Stimulated activated naive CD8-positive, alpha-beta T cell treated with anti-CD3 and anti-CD28 coated beads, Interleukin-15, amount 100 ng/mL, for 72 hours (primary cell): ENCODE results near the gene PGP.

Source experiments
- ATAC-seq: fragments of 150-1000 bp; cut with Tn5 transposase; 2 replicates; pipeline ENCODE4 v1.10.0; 2021; ENCODE audit warnings: mild to moderate bottlenecking, moderate library complexity
- DNase-seq, 2 donors: peaks; one replicate each; pipeline ENCODE4 v3.0.0; 2021 to 2022
- H3K27ac Mint-ChIP-seq, 2 donors: one replicate each; pipeline ENCODE4 v1.8.0; 2022; ENCODE audit warnings: mild to moderate bottlenecking in 2 of 2, mixed read lengths in 2 of 2, moderate library complexity in 2 of 2
- H3K27me3 Mint-ChIP-seq: one replicate; pipeline ENCODE4 v1.8.0; 2022; ENCODE audit warnings: mixed read lengths
- H3K4me1 Mint-ChIP-seq: one replicate; pipeline ENCODE4 v1.8.0; 2022; ENCODE audit warnings: mild to moderate bottlenecking, mixed read lengths
- H3K4me3 Mint-ChIP-seq, 2 donors: one replicate each; pipeline ENCODE4 v1.8.0; 2022; ENCODE audit warnings: mild to moderate bottlenecking in 2 of 2, mixed read lengths in 2 of 2, moderate library complexity in 1 of 2
- H3K9me3 Mint-ChIP-seq, 2 donors: one replicate each; pipeline ENCODE4 v1.8.0; 2022; ENCODE audit warnings: mixed read lengths in 2 of 2

The PGP gene

DNA sequence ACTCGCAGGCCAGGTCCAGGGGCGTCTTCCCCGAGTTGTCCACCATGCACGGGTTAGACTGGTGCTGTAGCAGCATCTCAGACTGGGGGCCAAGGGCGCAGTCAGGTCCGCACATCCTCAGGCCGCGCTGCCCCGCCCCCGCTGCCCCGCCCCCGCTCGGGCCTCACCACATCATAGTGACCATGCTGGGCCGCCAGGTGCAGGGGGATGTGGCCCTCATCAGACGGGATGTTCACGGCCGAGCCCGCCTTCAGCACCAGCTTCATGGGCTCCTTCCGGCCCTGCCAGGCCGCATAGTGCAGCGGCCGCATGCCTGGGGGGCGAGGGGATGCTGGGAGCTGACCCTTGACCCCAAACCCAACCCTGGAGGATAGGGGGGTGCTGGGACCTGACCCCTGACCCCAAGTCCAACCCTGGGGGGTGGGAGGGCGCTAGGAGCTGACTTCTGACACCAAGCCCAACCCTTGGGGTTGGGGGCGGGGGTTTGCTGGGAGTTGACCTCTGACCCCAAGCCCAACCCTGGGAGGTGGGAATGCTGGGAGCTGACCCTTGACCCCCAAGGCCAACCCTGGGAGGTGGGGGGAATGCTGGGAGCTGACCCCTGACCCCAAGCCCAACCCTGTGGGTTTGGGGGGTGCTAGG is 25.3 kb downstream of the PGP start:
- Mint-ChIP-seq H3K27ac (no peak overlapping the region), H3K4me1 (no peaks in the 10 kb centered on the region), H3K9me3 (no peaks in the 10 kb centered on the region), H3K4me3 (no peak overlapping the region), H3K27me3 (peaks cover 3% of the 10 kb centered on the region)
- ATAC-seq (no peak), DNase-seq (no peak)

DNA sequence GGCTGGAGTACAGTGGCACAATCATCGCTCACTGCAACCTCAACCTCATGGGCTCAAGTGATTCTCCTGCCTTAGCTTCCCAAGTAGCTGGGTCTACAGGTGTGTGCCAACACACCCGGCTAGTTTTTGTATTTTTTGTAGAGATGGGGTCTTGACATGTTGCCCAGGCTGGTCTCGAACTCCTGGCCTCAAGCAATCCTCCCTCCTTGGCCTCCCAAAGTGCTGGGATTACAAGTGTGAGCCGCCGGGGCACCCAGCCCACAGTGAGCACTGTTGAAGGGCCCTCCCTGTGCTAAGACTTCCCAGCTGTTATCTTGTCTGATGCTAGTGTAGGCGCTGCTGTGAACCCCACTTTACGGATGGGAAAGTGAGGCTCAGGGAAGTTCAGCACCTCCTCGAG is 26.2 kb downstream of the PGP start:
- H3K4me3 Mint-ChIP-seq, result no peak overlapping the region
- H3K27me3 Mint-ChIP-seq, result no peaks in the 10 kb centered on the region
- H3K27ac Mint-ChIP-seq, result no peak overlapping the region
- ATAC-seq (no peak), DNase-seq (no peak)
- no peaks in the 10 kb centered on the region for H3K4me1 Mint-ChIP-seq
- no peaks in the 10 kb centered on the region for H3K9me3 Mint-ChIP-seq

DNA sequence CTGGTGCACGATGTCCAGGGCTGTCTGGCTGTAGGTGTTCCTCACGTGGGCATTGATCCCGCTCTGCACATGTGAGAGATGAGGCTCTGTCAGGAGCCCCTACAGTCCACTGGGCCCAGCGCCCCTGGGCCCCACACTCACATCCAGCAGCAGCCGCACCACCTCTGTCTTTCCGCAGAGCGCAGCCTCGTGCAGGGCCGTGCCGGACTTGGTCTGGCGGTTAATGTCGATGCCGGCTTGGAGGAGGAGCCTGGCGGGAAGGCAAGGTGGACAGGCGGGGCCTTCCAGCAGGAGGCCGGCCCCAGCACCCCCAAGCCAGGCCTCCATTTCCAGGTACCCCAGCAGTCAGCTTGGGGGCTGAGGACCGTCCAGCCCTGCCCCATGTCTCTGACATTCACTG is 27.4 kb downstream of the PGP start:
- DNase-seq, result no peak
- no peak overlapping the region for H3K4me3 Mint-ChIP-seq
- no peaks in the 10 kb centered on the region for H3K27me3 Mint-ChIP-seq
- no peaks in the 10 kb centered on the region for H3K9me3 Mint-ChIP-seq
- no peaks in the 10 kb centered on the region for H3K4me1 Mint-ChIP-seq
- no peak for ATAC-seq
- no peak overlapping the region for H3K27ac Mint-ChIP-seq

DNA sequence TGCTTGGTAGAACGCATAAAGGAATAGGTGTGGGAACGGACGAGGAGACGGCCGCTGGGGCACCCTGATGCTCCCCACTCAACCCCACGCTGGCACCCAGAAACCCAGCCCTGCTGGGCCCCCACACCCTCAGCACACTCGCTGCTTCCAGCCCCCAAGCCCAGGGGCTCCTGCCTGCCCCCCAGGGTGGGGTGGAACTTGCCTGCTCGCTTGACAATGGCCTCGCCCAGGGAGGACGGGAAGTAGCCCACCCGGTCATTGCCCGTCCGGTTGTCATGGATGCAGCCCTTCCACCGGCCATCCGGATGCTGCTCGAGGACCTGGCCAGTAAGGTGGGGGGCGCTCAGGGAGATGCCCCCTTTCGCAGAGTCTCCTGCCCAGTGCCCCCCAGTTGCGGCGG is 28.1 kb downstream of the PGP start:
- Mint-ChIP-seq H3K4me1 (no peaks in the 10 kb centered on the region), H3K9me3 (no peaks in the 10 kb centered on the region)
- DNase-seq, result no peak

DNA sequence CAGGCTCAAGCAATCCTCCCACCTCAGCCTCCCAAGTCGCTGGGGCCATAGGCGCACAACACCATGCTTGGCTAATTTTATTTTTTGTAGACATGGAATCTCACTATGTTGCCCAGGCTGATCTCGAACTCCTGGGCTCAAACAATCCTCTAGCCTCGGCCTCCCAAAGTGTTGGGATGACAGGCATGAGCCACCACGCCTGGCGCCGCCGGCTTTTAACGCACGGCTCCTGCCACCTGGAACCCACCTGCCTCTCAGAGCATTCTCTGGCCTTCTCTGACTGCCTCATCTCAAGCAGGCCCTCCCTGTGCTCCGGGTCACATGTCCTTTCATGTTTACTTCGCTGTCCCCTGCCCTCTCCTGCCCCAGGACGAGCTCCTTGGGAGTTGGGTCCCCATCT is 28.6 kb downstream of the PGP start:
- Mint-ChIP-seq H3K4me3 (no peak overlapping the region), H3K4me1 (no peaks in the 10 kb centered on the region), H3K9me3 (no peaks in the 10 kb centered on the region), H3K27me3 (no peaks in the 10 kb centered on the region), H3K27ac (no peak overlapping the region)
- no peak for ATAC-seq
- no peak for DNase-seq

More for the DNA sequence above, 28.1 kb downstream of the PGP start:
- no peak for ATAC-seq
- Mint-ChIP-seq H3K27me3 (no peaks in the 10 kb centered on the region), H3K4me3 (no peak overlapping the region), H3K27ac (no peak overlapping the region)

DNA sequence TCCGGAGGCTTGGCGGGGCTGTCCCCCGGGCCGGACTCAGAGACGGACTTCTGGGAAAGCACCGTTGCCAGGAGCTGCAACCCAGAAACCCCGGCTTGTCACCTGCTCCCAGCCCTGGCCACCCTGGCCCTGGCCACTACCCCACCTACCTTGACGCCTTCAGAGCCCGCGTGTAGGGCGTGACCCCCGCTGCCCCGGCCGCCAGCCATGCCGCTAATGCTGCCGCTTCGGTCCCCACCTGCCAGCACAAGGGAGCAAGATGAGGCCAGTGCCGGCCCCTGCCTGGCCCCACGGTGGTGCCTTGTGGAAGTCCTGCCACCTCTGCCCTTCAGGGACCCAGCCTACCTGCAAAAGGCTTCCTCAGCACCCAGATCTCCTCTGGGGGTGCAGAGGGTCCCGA is 29.7 kb downstream of the PGP start:
- no peaks in the 10 kb centered on the region for H3K9me3 Mint-ChIP-seq
- DNase-seq (no peak), ATAC-seq (no peak)
- H3K27ac Mint-ChIP-seq, result no peak overlapping the region
- no peaks in the 10 kb centered on the region for H3K4me1 Mint-ChIP-seq
- no peaks in the 10 kb centered on the region for H3K27me3 Mint-ChIP-seq
- no peak overlapping the region for H3K4me3 Mint-ChIP-seq

DNA sequence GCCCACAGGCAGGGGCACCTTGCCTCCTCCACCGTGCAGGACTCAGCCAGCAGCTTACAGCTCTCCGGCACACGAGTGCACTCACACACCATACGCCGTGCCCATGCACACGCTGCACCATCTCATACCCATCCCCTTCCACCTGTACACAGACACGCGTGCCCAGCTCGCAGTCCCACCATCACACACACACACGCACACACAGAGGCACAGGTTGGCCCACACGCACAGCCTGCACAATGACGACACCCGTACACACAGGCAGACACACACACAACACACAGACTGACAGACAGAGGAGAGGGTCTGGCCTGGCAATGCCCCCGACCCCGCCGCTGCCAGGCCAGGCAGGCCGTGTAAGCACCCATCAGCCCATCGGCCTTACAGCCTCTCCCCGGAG is 30.3 kb downstream of the PGP start:
- Mint-ChIP-seq H3K27me3 (no peaks in the 10 kb centered on the region), H3K27ac (no peak overlapping the region), H3K4me3 (no peak overlapping the region), H3K9me3 (no peaks in the 10 kb centered on the region), H3K4me1 (no peaks in the 10 kb centered on the region)
- DNase-seq, result no peak
- no peak for ATAC-seq

DNA sequence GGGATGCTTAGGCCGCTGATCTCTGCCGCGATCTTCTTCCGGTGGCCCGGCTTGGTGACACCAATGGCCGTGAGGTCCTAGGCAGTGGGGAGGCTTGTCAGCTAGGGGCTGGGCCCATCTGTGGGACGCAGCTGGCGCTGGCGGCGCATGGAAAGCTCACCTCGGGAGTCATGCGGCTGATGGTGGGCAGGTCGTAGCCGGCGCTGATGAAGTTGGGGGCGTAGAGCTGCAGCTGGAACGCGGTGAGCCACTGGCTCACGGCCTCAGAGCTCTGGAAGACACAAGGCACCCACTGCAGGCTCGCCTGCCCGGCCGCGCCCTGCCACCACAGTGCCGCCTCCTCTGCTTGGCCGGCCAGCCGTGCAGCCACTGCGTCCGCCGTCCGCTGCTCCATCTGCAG is 31.0 kb downstream of the PGP start:
- peak overlapping the region in 1 of 2 donors; percentile 44 for H3K27ac Mint-ChIP-seq
- H3K4me3 Mint-ChIP-seq, result no peak overlapping the region
- no peaks in the 10 kb centered on the region for H3K9me3 Mint-ChIP-seq
- no peak for ATAC-seq
- no peaks in the 10 kb centered on the region for H3K27me3 Mint-ChIP-seq
- no peak for DNase-seq
- no peaks in the 10 kb centered on the region for H3K4me1 Mint-ChIP-seq

DNA sequence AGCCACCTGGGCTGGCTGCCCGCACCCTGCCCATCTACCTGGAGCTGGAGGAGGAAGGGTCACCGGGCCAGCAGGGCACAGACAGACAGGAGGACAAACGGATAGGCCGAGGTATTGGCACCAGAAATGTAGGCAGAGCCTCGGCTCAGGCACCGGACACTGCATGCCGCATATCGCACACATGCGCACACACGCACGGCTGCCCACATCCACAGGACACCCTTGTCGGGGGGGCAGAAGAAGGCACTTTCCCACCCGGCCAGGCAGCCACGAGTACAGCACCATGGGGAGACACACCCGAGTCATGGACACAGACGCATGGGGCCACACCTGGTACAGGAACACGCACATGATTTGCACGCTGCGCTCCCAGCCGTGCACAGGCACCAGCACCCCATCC is 32.7 kb downstream of the PGP start:
- Mint-ChIP-seq H3K27me3 (no peaks in the 10 kb centered on the region), H3K9me3 (no peaks in the 10 kb centered on the region), H3K4me3 (no peak overlapping the region), H3K4me1 (no peaks in the 10 kb centered on the region), H3K27ac (no peak overlapping the region)
- DNase-seq, result no peak
- no peak for ATAC-seq

DNA sequence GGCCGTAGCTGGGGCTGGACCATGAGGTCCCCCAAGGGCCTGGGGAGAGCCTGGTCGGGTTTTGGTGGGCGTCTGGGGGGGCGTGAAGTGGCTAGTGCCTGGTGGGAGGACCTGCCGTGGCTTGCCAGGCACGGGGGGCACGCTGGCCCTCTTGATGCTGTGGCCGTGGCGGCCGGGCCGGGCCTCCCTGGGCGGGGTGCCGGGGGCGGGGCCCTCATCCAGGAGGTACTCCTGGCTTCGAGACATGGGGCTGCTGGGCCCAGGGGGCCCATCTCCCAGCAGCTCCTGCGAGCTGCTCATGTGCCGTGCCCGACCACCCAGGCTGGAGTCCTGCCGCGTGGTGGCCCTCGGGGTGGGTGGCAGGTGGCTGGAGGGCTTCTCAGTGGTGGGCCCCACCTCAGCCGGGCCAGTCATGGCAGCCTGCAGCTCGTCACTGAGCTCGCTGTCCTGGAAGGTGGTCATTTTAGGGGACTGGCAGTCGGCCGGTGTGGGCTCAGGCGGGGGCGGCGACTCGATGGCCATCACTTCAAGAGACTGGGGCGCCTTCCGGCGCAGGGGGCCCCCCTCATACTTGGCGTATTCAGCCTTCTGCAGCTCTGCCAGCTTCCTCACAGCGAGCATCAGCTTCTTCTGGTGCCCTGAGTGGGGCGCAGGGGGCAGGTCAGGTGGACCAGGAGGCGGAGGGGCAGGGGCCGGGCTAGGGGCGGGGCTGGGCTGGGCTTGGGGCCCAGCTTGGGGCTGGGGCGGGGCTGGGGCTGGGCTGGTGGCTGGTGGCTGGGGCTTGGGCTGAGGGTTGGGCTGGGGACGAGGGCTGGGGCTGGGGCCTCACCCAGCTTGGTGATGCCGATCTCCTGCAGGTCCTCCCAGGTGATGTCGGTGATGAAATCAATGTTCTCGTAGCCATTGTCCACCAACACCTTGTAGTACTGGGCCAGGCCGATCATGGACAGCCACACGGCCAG is 33.4 kb downstream of the PGP start:
- Mint-ChIP-seq H3K4me1 (no peaks in the 10 kb centered on the region), H3K27ac (no peak overlapping the region), H3K27me3 (no peaks in the 10 kb centered on the region), H3K4me3 (no peak overlapping the region), H3K9me3 (no peaks in the 10 kb centered on the region)
- DNase-seq, result no peak
- ATAC-seq, result no peak

DNA sequence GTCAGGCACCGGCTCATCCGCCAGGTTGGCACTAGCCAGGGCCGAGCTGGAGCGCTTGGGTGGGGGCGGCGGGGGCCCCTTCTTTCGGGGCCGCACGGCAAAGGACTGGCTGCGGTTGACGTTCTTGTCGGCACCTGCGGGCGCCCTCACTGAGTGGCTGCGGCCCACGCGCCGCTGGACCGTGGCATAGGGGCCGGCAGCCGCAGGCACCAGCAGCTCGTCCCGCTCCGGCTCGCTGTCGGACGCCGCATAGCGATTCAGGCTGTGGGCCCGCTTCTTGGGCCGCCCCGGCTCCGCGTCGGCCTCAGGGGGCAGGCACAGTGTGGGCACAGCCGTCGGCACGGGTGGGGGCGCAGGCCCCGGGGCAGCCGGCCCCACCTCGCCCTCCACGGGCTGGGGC is 34.2 kb downstream of the PGP start:
- H3K4me3 Mint-ChIP-seq, result no peak overlapping the region
- no peaks in the 10 kb centered on the region for H3K9me3 Mint-ChIP-seq
- ATAC-seq, result peak; percentile 18
- no peak for DNase-seq
- no peaks in the 10 kb centered on the region for H3K27me3 Mint-ChIP-seq
- H3K4me1 Mint-ChIP-seq, result no peaks in the 10 kb centered on the region
- H3K27ac Mint-ChIP-seq, result no peak overlapping the region

DNA sequence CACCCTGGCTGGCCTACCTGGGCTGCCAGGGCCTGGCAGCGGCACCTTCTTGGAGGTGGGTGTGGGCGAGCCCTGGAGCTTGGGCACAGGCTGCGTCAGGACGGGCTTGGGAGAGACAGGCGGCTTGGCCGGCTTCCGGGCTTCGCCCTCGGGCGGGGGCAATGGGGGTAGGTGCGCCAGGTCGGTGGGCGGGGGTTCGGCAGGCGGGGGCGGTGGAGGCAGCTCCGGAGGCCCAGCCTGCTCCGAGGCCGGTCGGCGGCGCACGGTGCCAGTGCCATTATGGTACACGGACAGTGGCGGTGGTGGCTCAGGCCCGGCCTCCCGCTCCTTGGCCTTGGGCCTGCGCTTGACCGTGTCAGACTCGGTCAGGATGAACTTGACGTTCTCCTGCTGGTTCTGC is 35.1 kb downstream of the PGP start:
- DNase-seq, result no peak
- Mint-ChIP-seq H3K4me3 (no peak overlapping the region), H3K9me3 (no peaks in the 10 kb centered on the region), H3K27ac (no peak overlapping the region), H3K27me3 (no peaks in the 10 kb centered on the region), H3K4me1 (no peaks in the 10 kb centered on the region)
- no peak for ATAC-seq

DNA sequence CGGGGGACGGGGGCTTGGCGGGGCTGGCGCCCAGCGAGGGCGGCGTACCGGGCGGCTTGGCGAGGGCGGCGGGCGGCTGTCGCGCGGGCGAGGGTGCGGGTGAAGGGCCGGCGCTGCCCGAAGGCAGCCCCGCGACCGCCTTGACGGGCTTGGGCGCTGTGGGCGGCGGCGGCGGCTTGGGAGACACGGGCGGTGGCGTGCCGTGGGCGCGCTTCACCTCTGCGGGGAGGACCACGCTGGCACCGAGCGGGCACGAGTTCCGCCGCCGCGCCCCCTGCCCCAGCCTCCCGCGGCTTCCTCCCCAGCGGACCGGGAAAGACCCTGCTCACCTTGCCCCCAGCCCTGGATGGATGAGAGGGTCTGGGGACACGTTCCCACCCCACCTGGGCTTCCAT is 35.5 kb downstream of the PGP start:
- ATAC-seq (no peak), DNase-seq (no peak)
- H3K27ac Mint-ChIP-seq, result no peak overlapping the region
- no peaks in the 10 kb centered on the region for H3K27me3 Mint-ChIP-seq
- H3K4me1 Mint-ChIP-seq, result no peaks in the 10 kb centered on the region
- H3K9me3 Mint-ChIP-seq, result no peaks in the 10 kb centered on the region
- H3K4me3 Mint-ChIP-seq, result no peak overlapping the region

DNA sequence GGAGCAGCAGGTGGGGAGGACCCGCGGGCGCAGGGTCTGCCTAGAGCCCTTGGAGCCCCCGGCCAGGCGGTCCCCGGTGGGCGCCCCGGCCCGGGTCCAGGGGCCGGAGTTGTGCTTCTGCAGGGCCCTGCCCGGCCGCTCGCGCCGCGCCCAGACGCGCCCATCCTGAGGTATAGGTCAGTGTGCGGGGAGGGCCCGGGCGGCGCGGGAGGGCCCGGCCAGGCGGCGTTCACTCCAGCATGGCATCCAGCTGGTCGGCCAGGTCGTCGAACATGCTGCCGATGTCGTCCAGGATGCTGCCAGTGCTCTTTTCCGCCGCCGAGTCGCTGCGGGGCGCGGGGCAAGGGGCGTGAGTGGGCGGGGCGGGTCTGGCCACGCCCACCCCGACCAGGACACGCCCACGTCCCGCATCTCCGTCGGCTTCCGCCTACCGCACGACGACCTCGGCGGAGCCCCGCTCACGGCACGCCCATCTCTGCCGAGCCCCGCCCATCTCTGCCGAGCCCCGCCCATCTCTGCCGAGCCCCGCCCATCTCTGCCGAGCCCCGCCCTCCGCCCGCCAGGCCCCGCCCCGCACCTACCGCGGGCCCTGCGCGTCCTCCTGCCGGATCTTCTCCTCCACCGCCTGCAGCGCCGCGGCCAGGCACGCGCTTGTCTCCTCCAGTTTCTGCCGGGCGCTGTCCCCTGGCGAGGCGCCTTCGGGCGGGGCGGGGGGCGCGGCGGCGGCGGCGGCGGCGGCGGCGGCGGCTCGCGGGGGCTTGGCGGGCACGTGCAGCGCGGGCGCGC is 36.1 kb downstream of the PGP start:
- no peak overlapping the region for H3K4me3 Mint-ChIP-seq
- DNase-seq (no peak), ATAC-seq (peak; percentile 44)
- H3K4me1 Mint-ChIP-seq, result no peaks in the 10 kb centered on the region
- no peak overlapping the region for H3K27ac Mint-ChIP-seq
- H3K27me3 Mint-ChIP-seq, result no peaks in the 10 kb centered on the region
- H3K9me3 Mint-ChIP-seq, result no peaks in the 10 kb centered on the region

DNA sequence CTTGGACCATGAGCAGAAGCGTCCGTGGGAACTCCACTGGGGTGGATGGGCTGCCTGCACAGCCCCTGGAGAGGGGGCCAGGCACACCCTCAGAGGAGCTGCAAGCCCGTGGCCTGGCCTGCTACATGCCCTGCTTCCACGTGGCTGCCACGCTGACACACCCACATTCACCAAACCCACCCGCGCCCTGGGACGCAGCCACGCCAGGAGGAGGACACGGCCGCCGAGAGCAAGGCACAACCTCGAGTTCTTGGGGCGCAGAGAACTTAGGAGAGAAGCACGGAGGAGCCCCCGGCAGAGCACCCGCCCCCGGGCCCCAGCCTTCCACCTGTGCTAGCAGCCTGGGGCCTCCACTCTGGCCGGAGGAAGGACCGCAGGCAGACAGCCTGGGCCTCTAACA is 37.1 kb downstream of the PGP start:
- Mint-ChIP-seq H3K9me3 (no peaks in the 10 kb centered on the region), H3K27ac (no peak overlapping the region), H3K4me1 (no peaks in the 10 kb centered on the region), H3K4me3 (no peak overlapping the region), H3K27me3 (no peaks in the 10 kb centered on the region)
- DNase-seq (no peak), ATAC-seq (no peak)

DNA sequence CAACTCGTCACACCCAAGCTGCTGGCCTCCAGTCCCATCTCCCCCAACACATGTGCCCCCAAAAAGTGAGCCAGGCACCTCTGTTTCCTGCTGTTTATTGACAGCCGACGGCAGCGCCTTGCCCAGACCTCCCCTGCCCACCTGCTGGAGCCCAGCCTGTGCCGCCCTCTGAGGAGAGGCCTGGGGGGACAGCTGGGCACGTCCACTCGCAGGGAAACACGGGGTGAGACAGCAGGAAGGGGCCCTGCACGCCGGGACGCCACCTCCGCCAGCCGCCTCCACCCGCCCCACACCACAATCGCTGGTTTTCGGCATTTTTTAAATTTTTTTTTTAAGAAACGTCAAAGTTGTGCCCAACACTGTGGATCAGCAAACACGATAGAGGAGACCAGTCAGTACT is 37.5 kb downstream of the PGP start:
- H3K27ac Mint-ChIP-seq, result no peak overlapping the region
- no peak for DNase-seq
- H3K4me3 Mint-ChIP-seq, result no peak overlapping the region
- H3K27me3 Mint-ChIP-seq, result no peaks in the 10 kb centered on the region
- no peaks in the 10 kb centered on the region for H3K9me3 Mint-ChIP-seq
- no peak for ATAC-seq
- no peaks in the 10 kb centered on the region for H3K4me1 Mint-ChIP-seq
